WTC11 (cell line): ENCODE results near the gene STX18. TPM values are rescaled to one million over a fixed set of nuclear protein-coding genes. Genes with fewer than 3 reads are reported as not detected.
A peak's percentile ranks its signal among the peaks of the same experiment; 100 is the strongest.

Experiments used
- ATAC-seq: fragments of 200-7000 bp; cut with Tn5 transposase; 2 replicates; pipeline ENCODE4 v1.10.0; 2021; ENCODE audit warnings: mild to moderate bottlenecking, moderate library complexity
- CTCF ChIA-PET: fragments of 300-600 bp; sonication (Branson Sonifier 250); formaldehyde crosslinking; loops from one replicate; lab custom pipeline; 2021; ENCODE audit warnings: antibody characterized with exemption; lab: Charles Lee
- POLR2A ChIA-PET: fragments of 350-600 bp; sonication (Branson Sonifier 250); formaldehyde crosslinking; loops from one replicate; lab custom pipeline; 2021; ENCODE audit warnings: antibody characterized with exemption; lab: Charles Lee
- DNase-seq: peaks from one replicate; pipeline ENCODE4 v3.0.0; 2021; ENCODE audit warnings: low spot score
- H3K27ac Mint-ChIP-seq: 2 replicates; pipeline ENCODE4 v1.8.0; 2021; ENCODE audit warnings: mixed read lengths
- H3K27me3 Mint-ChIP-seq: 2 replicates; pipeline ENCODE4 v1.8.0; 2021; ENCODE audit warnings: low read depth, mild to moderate bottlenecking, moderate library complexity, mixed read lengths
- H3K36me3 Mint-ChIP-seq: 2 replicates; pipeline ENCODE4 v1.8.0; 2021; ENCODE audit warnings: mixed read lengths
- H3K4me1 Mint-ChIP-seq: 2 replicates; pipeline ENCODE4 v1.8.0; 2022; ENCODE audit warnings: mixed read lengths
- H3K4me3 Mint-ChIP-seq: 2 replicates; pipeline ENCODE4 v1.8.0; 2021; ENCODE audit warnings: mild to moderate bottlenecking, moderate library complexity, mixed read lengths
- H3K9me3 Mint-ChIP-seq: 2 replicates; pipeline ENCODE4 v1.8.0; 2021; ENCODE audit warnings: mixed read lengths
- CREM ChIP-seq: sonication (generic); formaldehyde crosslinking; IDR thresholded peaks from 2 replicates; pipeline ENCODE4 v1.8.1; 2022; ENCODE audit warnings: mild to moderate bottlenecking, missing genetic modification reagents, moderate library complexity
- GABPB1 ChIP-seq: sonication (generic); formaldehyde crosslinking; IDR thresholded peaks from 2 replicates; pipeline ENCODE4 v1.8.1; 2023; ENCODE audit warnings: mild to moderate bottlenecking, missing genetic modification reagents
- JAZF1 ChIP-seq: fragments of 250-450 bp; sonication (Bioruptor Pico); IDR thresholded peaks from 2 replicates; pipeline ENCODE4 v1.9.0; 2021; ENCODE audit warnings: moderate library complexity, mild to moderate bottlenecking, inconsistent platforms
- JUN ChIP-seq: sonication (generic); formaldehyde crosslinking; IDR thresholded peaks from 2 replicates; pipeline ENCODE4 v1.8.0; 2023; ENCODE audit warnings: mild to moderate bottlenecking, missing genetic modification reagents
- MYBL2 ChIP-seq: sonication (generic); formaldehyde crosslinking; IDR thresholded peaks from 2 replicates; pipeline ENCODE4 v1.8.1; 2023; ENCODE audit warnings: mild to moderate bottlenecking, moderate library complexity, missing genetic modification reagents
- NFATC4 ChIP-seq: fragments of 250-450 bp; sonication (Bioruptor Pico); IDR thresholded peaks from 2 replicates; pipeline ENCODE4 v1.9.0; 2021; ENCODE audit warnings: mild to moderate bottlenecking
- NFE2L1 ChIP-seq: sonication (generic); formaldehyde crosslinking; IDR thresholded peaks from 2 replicates; pipeline ENCODE4 v1.8.1; 2023; ENCODE audit warnings: missing genetic modification reagents
- NR2C2 ChIP-seq: sonication (generic); formaldehyde crosslinking; IDR thresholded peaks from 2 replicates; pipeline ENCODE4 v1.8.0; 2022; ENCODE audit warnings: mild to moderate bottlenecking, missing genetic modification reagents
- OVOL2 ChIP-seq: fragments of 250-450 bp; sonication (Bioruptor Pico); IDR thresholded peaks from 2 replicates; pipeline ENCODE4 v1.9.0; 2021; ENCODE audit warnings: mild to moderate bottlenecking, borderline replicate concordance
- PRRX2 ChIP-seq: fragments of 250-450 bp; sonication (Bioruptor Pico); IDR thresholded peaks from 2 replicates; pipeline ENCODE4 v1.8.0; 2021; ENCODE audit warnings: mild to moderate bottlenecking
- RELA ChIP-seq: sonication (generic); formaldehyde crosslinking; IDR thresholded peaks from 2 replicates; pipeline ENCODE4 v1.8.1; 2022; ENCODE audit warnings: missing genetic modification reagents, mild to moderate bottlenecking, borderline replicate concordance
- SMAD4 ChIP-seq: sonication (generic); formaldehyde crosslinking; IDR thresholded peaks from 2 replicates; pipeline ENCODE4 v1.8.0; 2022; ENCODE audit warnings: mild to moderate bottlenecking, missing genetic modification reagents
- STAT6 ChIP-seq: sonication (generic); formaldehyde crosslinking; conservative IDR thresholded peaks from 2 replicates; pipeline ENCODE4 v1.8.1; 2023; ENCODE audit warnings: mild to moderate bottlenecking, low read depth, missing genetic modification reagents, moderate library complexity
- USF1 ChIP-seq: sonication (generic); formaldehyde crosslinking; IDR thresholded peaks from 2 replicates; pipeline ENCODE4 v1.8.0; 2022; ENCODE audit warnings: mild to moderate bottlenecking, missing genetic modification reagents
- ZNF416 ChIP-seq: fragments of 250-450 bp; sonication (Bioruptor Pico); IDR thresholded peaks from 2 replicates; pipeline ENCODE4 v1.9.0; 2021; ENCODE audit warnings: mild to moderate bottlenecking, inconsistent platforms
- ZNF423 ChIP-seq: fragments of 250-450 bp; sonication (Bioruptor Pico); IDR thresholded peaks from 2 replicates; pipeline ENCODE4 v2.1.2; 2022; ENCODE audit warnings: mild to moderate bottlenecking, moderate library complexity
- total RNA-seq: library from RNA; stranded (reverse); gene quantifications from 3 replicates; pipeline ENCODE4 v1.2.3, GENCODE V29; 2021
- TF ChIP-seq, protein P1 (sequence below): sonication (generic); formaldehyde crosslinking; IDR thresholded peaks from 2 replicates; pipeline ENCODE4 v1.8.1; 2023; ENCODE audit warnings: mild to moderate bottlenecking, missing genetic modification reagents, moderate library complexity
- TF ChIP-seq, protein P2 (sequence below): sonication (generic); formaldehyde crosslinking; IDR thresholded peaks from 2 replicates; pipeline ENCODE4 v1.8.0; 2022; ENCODE audit warnings: mild to moderate bottlenecking, missing genetic modification reagents
- TF ChIP-seq, protein P3 (sequence below): sonication (generic); formaldehyde crosslinking; IDR thresholded peaks from 2 replicates; pipeline ENCODE4 v1.8.1; 2023; ENCODE audit warnings: mild to moderate bottlenecking, missing genetic modification reagents, moderate library complexity
- TF ChIP-seq, protein P4 (sequence below): sonication (generic); formaldehyde crosslinking; IDR thresholded peaks from 2 replicates; pipeline ENCODE4 v1.8.1; 2023; ENCODE audit warnings: mild to moderate bottlenecking, missing genetic modification reagents
- TF ChIP-seq, protein P5 (sequence below): sonication (generic); formaldehyde crosslinking; IDR thresholded peaks from 2 replicates; pipeline ENCODE4 v1.8.0; 2023; ENCODE audit warnings: mild to moderate bottlenecking, missing genetic modification reagents

The STX18 gene
- total RNA-seq, 1 experiment from 2014 or later: 16.9 TPM

GRCh38 chr4:4585012-4585670 is 43.3 kb upstream of the STX18 start (continued):
- TF ChIP-seq USF1 (CRISPR knock-in tag) (no peak), GABPB1 (CRISPR knock-in tag) (no peak)
- TF ChIP-seq, all 79 proteins: peak for 0

DNA sequence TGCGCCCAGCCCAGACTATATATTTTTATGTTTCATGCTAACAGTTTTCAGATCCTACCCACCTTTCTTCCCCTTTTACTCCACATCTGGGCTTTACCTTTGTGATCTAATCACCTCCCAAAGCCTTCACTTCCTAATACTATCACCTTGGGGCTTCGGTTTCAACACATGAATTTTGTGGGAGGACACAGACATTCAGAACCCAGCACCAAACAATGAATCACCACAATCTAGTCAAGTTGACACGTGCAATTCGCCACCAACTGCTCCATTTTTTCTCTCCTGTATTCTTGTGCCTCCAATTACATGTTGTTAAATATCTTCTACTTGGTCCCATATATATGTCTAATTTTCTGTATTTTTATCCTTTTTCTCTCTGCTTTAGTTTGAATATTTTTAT is 41.8 kb upstream of the STX18 start:
- H3K36me3 Mint-ChIP-seq: peaks cover 22% of the 10 kb centered on the region
- H3K4me3 Mint-ChIP-seq: no peak overlapping the region
- H3K27me3 Mint-ChIP-seq: no peaks in the 10 kb centered on the region; the same call in 1 of the 2 replicates
- TF ChIP-seq, protein P1, sequence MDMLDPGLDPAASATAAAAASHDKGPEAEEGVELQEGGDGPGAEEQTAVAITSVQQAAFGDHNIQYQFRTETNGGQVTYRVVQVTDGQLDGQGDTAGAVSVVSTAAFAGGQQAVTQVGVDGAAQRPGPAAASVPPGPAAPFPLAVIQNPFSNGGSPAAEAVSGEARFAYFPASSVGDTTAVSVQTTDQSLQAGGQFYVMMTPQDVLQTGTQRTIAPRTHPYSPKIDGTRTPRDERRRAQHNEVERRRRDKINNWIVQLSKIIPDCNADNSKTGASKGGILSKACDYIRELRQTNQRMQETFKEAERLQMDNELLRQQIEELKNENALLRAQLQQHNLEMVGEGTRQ: no peak
- TF ChIP-seq ZNF423 (no peak), RELA (no peak), NFE2L1 (CRISPR knock-in tag) (no peak), GABPB1 (CRISPR knock-in tag) (no peak), NR2C2 (CRISPR knock-in tag) (no peak), JAZF1 (CRISPR knock-in tag) (no peak)
- no peak for ATAC-seq
- no peak overlapping the region for H3K27ac Mint-ChIP-seq
- ChIA-PET POLR2A (no interaction called here), CTCF (no interaction called here)
- H3K9me3 Mint-ChIP-seq: peaks cover 23% of the 10 kb centered on the region
- DNase-seq: no peak
- H3K4me1 Mint-ChIP-seq: peaks cover 16% of the 10 kb centered on the region

DNA sequence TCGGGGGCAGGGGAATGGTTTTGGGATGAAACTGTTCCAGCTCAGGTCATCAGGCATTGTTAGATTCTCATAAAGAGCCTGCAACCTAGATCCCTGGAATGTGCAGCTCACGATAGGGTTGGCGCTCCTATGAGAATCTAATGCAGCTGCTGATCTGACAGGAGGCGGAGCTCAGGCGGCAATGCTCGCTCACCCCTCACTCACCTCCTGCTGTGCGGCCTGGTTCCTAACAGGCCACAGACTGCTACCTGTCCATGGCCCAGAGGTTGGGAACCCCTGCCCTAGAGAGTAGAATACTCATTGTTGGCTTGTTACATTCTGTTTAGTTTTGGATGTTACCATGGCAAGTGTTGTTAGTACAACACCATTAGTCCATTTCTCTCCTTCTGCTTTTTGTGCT is 40.8 kb upstream of the STX18 start:
- H3K4me1 Mint-ChIP-seq: peaks cover 17% of the 10 kb centered on the region
- CTCF ChIA-PET: interaction anchor here (0.5 kb wide), 1 partner anchor 75 kb away, joined by 3 read pairs; no protein-coding TSS in a partner anchor
- no peak overlapping the region for H3K27ac Mint-ChIP-seq
- H3K4me3 Mint-ChIP-seq: no peak overlapping the region
- peaks cover 20% of the 10 kb centered on the region for H3K9me3 Mint-ChIP-seq
- H3K36me3 Mint-ChIP-seq: peaks cover 25% of the 10 kb centered on the region
- TF ChIP-seq, protein P2, sequence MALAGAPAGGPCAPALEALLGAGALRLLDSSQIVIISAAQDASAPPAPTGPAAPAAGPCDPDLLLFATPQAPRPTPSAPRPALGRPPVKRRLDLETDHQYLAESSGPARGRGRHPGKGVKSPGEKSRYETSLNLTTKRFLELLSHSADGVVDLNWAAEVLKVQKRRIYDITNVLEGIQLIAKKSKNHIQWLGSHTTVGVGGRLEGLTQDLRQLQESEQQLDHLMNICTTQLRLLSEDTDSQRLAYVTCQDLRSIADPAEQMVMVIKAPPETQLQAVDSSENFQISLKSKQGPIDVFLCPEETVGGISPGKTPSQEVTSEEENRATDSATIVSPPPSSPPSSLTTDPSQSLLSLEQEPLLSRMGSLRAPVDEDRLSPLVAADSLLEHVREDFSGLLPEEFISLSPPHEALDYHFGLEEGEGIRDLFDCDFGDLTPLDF (CRISPR knock-in tag): no peak
- TF ChIP-seq JUN (CRISPR knock-in tag) (no peak), MYBL2 (CRISPR knock-in tag) (no peak), SMAD4 (CRISPR knock-in tag) (no peak), STAT6 (CRISPR knock-in tag) (no peak)
- DNase-seq (peak; percentile 64), ATAC-seq (no peak)
- H3K27me3 Mint-ChIP-seq: no peaks in the 10 kb centered on the region; the same call in 1 of the 2 replicates
- POLR2A ChIA-PET: no interaction called here

- ChIA-PET CTCF (no interaction called here), POLR2A (no interaction called here)
- Mint-ChIP-seq H3K27ac (no peak overlapping the region), H3K4me1 (peaks cover 20% of the 10 kb centered on the region), H3K4me3 (no peak overlapping the region), H3K36me3 (peaks cover 7% of the 10 kb centered on the region), H3K27me3 (peaks cover 10% of the 10 kb centered on the region), H3K9me3 (peaks cover 2% of the 10 kb centered on the region; the same call in 1 of the 2 replicates)
- ATAC-seq (no peak), DNase-seq (no peak)
- TF ChIP-seq CREM (CRISPR knock-in tag): no peak
- TF ChIP-seq, protein P3, sequence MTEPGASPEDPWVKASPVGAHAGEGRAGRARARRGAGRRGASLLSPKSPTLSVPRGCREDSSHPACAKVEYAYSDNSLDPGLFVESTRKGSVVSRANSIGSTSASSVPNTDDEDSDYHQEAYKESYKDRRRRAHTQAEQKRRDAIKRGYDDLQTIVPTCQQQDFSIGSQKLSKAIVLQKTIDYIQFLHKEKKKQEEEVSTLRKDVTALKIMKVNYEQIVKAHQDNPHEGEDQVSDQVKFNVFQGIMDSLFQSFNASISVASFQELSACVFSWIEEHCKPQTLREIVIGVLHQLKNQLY (CRISPR knock-in tag): no peak
- TF ChIP-seq, protein P4, sequence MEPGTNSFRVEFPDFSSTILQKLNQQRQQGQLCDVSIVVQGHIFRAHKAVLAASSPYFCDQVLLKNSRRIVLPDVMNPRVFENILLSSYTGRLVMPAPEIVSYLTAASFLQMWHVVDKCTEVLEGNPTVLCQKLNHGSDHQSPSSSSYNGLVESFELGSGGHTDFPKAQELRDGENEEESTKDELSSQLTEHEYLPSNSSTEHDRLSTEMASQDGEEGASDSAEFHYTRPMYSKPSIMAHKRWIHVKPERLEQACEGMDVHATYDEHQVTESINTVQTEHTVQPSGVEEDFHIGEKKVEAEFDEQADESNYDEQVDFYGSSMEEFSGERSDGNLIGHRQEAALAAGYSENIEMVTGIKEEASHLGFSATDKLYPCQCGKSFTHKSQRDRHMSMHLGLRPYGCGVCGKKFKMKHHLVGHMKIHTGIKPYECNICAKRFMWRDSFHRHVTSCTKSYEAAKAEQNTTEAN: no peak
- no peak for TF ChIP-seq ZNF416 (CRISPR knock-in tag)
- no peak for TF ChIP-seq NFATC4 (CRISPR knock-in tag)
- no peak for TF ChIP-seq PRRX2
- TF ChIP-seq, protein P5, sequence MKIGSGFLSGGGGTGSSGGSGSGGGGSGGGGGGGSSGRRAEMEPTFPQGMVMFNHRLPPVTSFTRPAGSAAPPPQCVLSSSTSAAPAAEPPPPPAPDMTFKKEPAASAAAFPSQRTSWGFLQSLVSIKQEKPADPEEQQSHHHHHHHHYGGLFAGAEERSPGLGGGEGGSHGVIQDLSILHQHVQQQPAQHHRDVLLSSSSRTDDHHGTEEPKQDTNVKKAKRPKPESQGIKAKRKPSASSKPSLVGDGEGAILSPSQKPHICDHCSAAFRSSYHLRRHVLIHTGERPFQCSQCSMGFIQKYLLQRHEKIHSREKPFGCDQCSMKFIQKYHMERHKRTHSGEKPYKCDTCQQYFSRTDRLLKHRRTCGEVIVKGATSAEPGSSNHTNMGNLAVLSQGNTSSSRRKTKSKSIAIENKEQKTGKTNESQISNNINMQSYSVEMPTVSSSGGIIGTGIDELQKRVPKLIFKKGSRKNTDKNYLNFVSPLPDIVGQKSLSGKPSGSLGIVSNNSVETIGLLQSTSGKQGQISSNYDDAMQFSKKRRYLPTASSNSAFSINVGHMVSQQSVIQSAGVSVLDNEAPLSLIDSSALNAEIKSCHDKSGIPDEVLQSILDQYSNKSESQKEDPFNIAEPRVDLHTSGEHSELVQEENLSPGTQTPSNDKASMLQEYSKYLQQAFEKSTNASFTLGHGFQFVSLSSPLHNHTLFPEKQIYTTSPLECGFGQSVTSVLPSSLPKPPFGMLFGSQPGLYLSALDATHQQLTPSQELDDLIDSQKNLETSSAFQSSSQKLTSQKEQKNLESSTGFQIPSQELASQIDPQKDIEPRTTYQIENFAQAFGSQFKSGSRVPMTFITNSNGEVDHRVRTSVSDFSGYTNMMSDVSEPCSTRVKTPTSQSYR: no peak
- no peak for TF ChIP-seq OVOL2 (CRISPR knock-in tag)
Measured at GRCh38 chr4:4580494-4580893, 38.6 kb upstream of the STX18 start.
